ENCODE results near the gene ZER1. TPM values are rescaled to one million over a fixed set of nuclear protein-coding genes. Genes with fewer than 3 reads are reported as not detected.

Gene ZER1
- total RNA-seq, 2 experiments from 2014 or later = 11.0 to 15.1 TPM

GRCh38 chr9:128818099-128818838 is 46.5 kb upstream of the ZER1 start, which contains the start of gene ENDOG:
TSS of gene ENDOG (plus strand) at chr9:128818500. CDS start at chr9:128818685, 185 bp downstream.
- H3K9me2 ChIP-seq (ENCODE audit: insufficient read depth, low read length) = no peaks in the 10 kb centered on the region
- TF ChIP-seq CTCF (conservative IDR thresholded peaks at IDR 0.05; ENCODE audit: low read length) = peak; percentile 87
- no peak for TF ChIP-seq EZH2phosphoT487 (IDR thresholded peaks at IDR 0.05; ENCODE audit: borderline replicate concordance, low read depth, low read length)
- ChIA-PET POLR2A (interaction anchor here (0.6 to 2.6 kb wide), 12 partner anchors 9 to 630 kb away, joined by 3 to 24 read pairs (median 4); partner anchors contain the start of genes SPOUT1 and TBC1D13), CTCF (ENCODE audit: unreplicated experiment) (interaction anchor here (0.5 to 1.2 kb wide), 13 partner anchors 10 to 262 kb away, joined by 3 to 9 read pairs (median 3); partner anchors contain the start of genes DOLPP1, SPOUT1 and TBC1D13)
- H2AFZ ChIP-seq (ENCODE audit: low read length) = peak within 1 kb of the TSS; percentile 75; the same call in 1 of the 2 replicates
- H3K79me2 ChIP-seq (ENCODE audit: insufficient read depth, low read depth, low read length) = 0 out of 2 replicates have a peak, but pooled peaks cover 5% of the 10 kb centered on the region
- peak within 1 kb of the TSS; percentile 71 for H3K4me3 ChIP-seq (ENCODE audit: low read depth, low read length, poor library complexity, severe bottlenecking)
- peaks cover 32% of the 10 kb centered on the region for H3K36me3 ChIP-seq (ENCODE audit: insufficient read depth, low read length)
- H3K4me1 ChIP-seq (ENCODE audit: insufficient read depth, low read length, poor library complexity, severe bottlenecking) = peaks cover 23% of the 10 kb centered on the region
- no peak within 1 kb of the TSS for H3K27ac ChIP-seq (ENCODE audit: low read depth, low read length, poor library complexity, severe bottlenecking)
- intact Hi-C loops (cut with micrococcal nuclease; ENCODE audit: unreplicated experiment) = loop anchor here (1.0 to 5.0 kb wide), 3 partner anchors 94 to 265 kb away; partner anchors contain the start of genes SPTAN1 and ZDHHC12
- H3K9me3 ChIP-seq (ENCODE audit: low read length) = no peaks in the 10 kb centered on the region
- BruUV-seq (replicated peaks) = no TSS peak
- DNase-seq (ENCODE audit: low spot score) = peak; percentile 98
- H4K20me1 ChIP-seq (ENCODE audit: insufficient read depth, low read length) = 0 out of 2 replicates have a peak, but pooled peaks cover 4% of the 10 kb centered on the region
- peak within 1 kb of the TSS; percentile 96 for H3K4me2 ChIP-seq (ENCODE audit: low read length)

GRCh38 chr9:128810873-128811272 is 39.1 kb upstream of the ZER1 start:
- H4K20me1 ChIP-seq (ENCODE audit: insufficient read depth, low read length) = no peaks in the 10 kb centered on the region
- ChIA-PET POLR2A (interaction anchor here (0.6 to 0.7 kb wide), 2 partner anchors 10 to 123 kb away, joined by 3 to 5 read pairs; no protein-coding TSS in a partner anchor), CTCF (ENCODE audit: unreplicated experiment) (no interaction called here)
- intact Hi-C loops (cut with micrococcal nuclease; ENCODE audit: unreplicated experiment) = no loop called here
- no peak for TF ChIP-seq CTCF (conservative IDR thresholded peaks at IDR 0.05; ENCODE audit: low read length)
- no peak for TF ChIP-seq EZH2phosphoT487 (IDR thresholded peaks at IDR 0.05; ENCODE audit: borderline replicate concordance, low read depth, low read length)
- H3K4me3 ChIP-seq (ENCODE audit: low read depth, low read length, poor library complexity, severe bottlenecking) = no peak overlapping the region
- no peaks in the 10 kb centered on the region for H3K9me3 ChIP-seq (ENCODE audit: low read length)
- no peaks in the 10 kb centered on the region for H3K79me2 ChIP-seq (ENCODE audit: insufficient read depth, low read depth, low read length)
- H2AFZ ChIP-seq (ENCODE audit: low read length) = no peak overlapping the region
- BruUV-seq (replicated peaks) = no TSS peak
- DNase-seq (ENCODE audit: low spot score) = no peak
- no peaks in the 10 kb centered on the region for H3K9me2 ChIP-seq (ENCODE audit: insufficient read depth, low read length)
- H3K4me2 ChIP-seq (ENCODE audit: low read length) = no peak overlapping the region
- H3K36me3 ChIP-seq (ENCODE audit: insufficient read depth, low read length) = peaks cover 43% of the 10 kb centered on the region
- no peak overlapping the region for H3K27ac ChIP-seq (ENCODE audit: low read depth, low read length, poor library complexity, severe bottlenecking)
- no peaks in the 10 kb centered on the region for H3K4me1 ChIP-seq (ENCODE audit: insufficient read depth, low read length, poor library complexity, severe bottlenecking)

- H3K4me1 ChIP-seq (ENCODE audit: insufficient read depth, low read length, poor library complexity, severe bottlenecking) = no peaks in the 10 kb centered on the region
- H2AFZ ChIP-seq (ENCODE audit: low read length) = no peak overlapping the region
- H3K79me2 ChIP-seq (ENCODE audit: insufficient read depth, low read depth, low read length) = no peaks in the 10 kb centered on the region
- no peak for TF ChIP-seq EZH2phosphoT487 (IDR thresholded peaks at IDR 0.05; ENCODE audit: borderline replicate concordance, low read depth, low read length)
- TF ChIP-seq CTCF (conservative IDR thresholded peaks at IDR 0.05; ENCODE audit: low read length) = 0 out of 2 replicates have a peak, but pooled peaks have one; percentile 37
- H4K20me1 ChIP-seq (ENCODE audit: insufficient read depth, low read length) = no peaks in the 10 kb centered on the region
- peaks cover 54% of the 10 kb centered on the region for H3K36me3 ChIP-seq (ENCODE audit: insufficient read depth, low read length)
- H3K9me2 ChIP-seq (ENCODE audit: insufficient read depth, low read length) = no peaks in the 10 kb centered on the region
- no peak overlapping the region for H3K27ac ChIP-seq (ENCODE audit: low read depth, low read length, poor library complexity, severe bottlenecking)
- BruUV-seq (replicated peaks) = TSS peak; percentile 43
- no peak overlapping the region for H3K4me3 ChIP-seq (ENCODE audit: low read depth, low read length, poor library complexity, severe bottlenecking)
- ChIA-PET CTCF (ENCODE audit: unreplicated experiment) (no interaction called here), POLR2A (no interaction called here)
- no peak overlapping the region for H3K4me2 ChIP-seq (ENCODE audit: low read length)
- intact Hi-C loops (cut with micrococcal nuclease; ENCODE audit: unreplicated experiment) = no loop called here
- no peak for DNase-seq (ENCODE audit: low spot score)
- H3K9me3 ChIP-seq (ENCODE audit: low read length) = no peaks in the 10 kb centered on the region
Measured at GRCh38 chr9:128809831-128810230, 38.1 kb upstream of the ZER1 start.

Measured in OCI-LY7 (cell line).